Left hindlimb (tissue), 1 donor: ENCODE measurements around the gene HDAC4.

Experiments used
- DNase-seq: peaks from one replicate; pipeline ENCODE4 v3.0.0-alpha.2; 2018

The HDAC4 gene

DNA sequence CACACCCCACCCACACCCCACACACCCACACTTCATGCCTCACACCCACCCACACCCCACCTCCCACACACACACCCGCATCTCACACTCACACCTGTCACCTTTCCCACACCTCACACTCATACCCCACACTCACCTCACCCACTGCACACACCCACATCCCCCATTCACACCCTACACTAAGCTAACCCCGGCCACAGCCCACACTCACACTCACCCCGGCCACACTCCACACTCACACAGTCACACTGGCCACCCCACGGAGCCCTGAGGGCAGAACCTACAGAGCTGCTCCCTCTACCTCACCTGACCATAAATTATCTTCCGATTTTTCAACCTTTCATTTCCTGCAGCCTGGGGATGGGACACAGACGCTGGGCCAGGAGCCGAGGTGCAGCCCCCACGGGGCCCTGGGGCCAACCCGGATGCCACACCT is 241.3 kb downstream of the HDAC4 start:
- peak; percentile 12 for DNase-seq

DNA sequence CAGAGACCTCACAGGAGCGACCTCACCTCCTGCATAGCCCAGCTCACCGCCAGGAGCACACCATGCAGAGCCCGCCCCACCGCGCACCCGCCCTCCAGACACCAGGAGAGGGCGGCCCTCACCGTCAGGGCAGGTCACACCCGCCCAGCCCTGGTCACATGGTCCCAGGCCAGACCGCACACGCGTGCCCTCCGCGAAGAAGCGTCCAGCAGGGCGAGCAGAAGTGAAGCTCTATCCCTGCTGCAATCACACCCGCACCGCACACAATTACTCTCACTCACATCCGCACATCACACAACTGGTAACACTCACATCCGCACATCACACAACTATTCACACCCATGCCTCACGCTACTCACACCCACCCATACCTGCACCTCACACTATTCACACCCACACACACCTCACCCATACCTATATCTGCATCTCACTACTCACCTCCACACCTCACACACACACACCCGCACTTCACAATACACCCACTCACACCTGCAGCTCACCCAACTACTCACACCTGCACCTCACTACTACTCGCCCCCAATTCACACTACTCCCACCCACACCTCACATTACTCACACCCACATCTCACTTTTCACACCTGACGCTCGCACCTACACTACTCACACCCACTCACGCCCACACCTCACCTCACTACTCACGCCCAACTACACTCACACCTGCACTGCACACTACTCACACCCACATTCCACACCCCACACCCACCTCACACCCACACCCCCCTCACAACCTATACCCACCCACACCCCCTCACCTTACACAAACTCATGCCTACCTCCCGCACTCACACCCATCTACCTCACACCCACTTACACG is 242.0 kb downstream of the HDAC4 start:
- peak; percentile 20 for DNase-seq

DNA sequence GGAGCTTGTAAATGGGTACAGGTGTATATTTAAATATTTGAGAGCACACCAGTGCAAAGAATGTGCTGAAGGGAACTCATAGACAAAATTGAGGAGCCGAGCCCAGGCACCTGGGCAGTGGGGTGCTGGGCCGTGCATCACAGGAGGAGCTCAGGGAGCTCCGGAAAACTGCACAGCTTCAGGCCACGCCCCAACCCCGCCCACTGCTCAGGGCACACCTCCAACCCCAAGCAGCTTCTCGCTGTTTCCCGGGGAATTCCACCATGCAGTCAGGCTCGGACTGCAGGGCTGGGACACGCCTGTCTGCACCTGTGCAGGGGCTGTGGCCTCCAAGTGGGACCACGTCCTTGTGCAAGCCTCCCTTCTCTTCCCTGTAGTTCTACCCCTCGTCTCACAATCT is 243.0 kb downstream of the HDAC4 start:
- DNase-seq = peak; percentile 42

DNA sequence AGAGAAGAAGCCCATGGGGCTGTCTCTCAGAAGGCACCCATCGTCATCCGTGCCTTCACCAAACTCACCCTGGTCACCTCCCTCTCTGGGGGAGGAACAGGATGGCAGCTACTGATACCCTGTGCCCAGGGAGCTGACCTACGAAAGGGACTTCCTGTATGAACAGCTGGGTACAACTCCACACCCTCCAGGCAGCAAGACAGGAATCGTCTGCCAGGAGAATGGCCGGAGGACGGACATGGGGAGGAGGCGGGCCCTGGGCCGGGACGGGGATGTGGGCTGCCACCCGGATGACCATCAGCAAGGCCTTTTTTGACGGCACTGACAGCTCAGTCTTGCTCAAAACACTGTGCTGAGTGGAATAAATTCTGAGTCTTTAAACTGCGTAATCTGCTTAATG is 243.6 kb downstream of the HDAC4 start:
- DNase-seq = peak; percentile 22

DNA sequence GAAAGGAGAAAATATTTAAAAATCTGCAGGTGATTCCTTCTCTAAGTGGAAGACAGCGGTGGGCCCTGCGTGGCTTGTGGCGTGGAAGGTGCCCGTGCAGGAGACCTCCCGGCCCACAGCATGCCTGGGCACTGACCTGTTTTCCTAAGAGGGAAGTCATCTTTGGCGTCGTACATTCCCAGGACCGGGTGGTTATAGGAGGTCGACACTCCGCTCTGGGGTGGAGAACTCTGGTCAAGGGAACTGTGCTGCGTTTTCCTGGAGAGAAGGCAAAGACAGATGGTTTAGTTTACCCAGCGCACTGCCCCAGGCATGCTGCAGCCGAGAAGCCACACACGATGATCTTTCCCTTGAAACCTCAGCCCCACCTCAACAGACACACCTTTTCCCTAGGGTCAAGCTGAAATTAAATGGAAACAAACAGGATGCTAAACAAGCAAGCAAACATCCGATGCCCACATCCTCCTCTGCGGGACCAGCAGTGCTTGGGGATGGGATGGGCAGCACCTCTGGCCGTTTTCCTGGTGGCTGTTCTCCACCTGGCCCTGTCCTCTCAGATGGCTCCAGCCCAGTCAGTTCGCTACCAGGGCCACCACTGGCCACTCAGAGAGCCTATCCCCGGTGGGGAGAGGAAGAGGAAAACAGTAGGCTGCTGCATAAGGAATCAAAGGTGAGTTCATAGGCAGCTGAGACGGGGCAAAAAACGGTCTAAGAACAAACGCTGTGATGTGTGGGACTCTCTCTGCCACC is 244.1 kb downstream of the HDAC4 start:
- DNase-seq = peak; percentile 12

DNA sequence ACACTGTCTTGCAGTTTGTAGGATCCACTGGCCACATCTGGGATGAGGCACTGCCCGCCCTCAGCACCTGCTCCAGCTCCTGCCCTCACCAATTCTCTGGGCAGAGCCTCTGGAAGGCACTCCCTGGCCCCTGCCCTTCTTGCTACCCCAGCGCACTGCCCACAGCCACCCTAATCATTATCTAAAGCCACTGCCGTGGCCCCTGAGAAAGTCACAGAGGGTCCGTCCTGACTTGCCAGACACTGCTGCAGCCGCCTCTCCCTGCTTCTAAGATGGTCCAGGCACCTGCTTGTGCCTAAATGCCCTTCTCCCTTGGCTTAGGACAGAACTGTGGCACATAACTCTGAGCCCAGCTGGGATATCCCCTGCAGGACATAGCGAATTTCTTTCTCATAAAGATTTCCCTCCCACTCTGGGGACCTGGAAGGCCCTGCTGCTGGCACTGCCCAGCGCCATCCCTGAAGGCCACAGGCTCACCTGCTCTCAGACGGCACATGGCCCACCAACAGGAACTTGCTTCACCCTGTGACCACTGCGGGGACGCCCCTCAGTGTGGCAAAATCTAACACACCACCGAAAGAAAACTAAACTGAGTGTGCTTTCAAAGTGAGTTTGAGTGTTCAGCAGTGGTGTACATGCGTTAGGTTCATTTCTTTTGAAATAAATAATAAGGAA is 244.9 kb downstream of the HDAC4 start:
- DNase-seq = peak; percentile 11

DNA sequence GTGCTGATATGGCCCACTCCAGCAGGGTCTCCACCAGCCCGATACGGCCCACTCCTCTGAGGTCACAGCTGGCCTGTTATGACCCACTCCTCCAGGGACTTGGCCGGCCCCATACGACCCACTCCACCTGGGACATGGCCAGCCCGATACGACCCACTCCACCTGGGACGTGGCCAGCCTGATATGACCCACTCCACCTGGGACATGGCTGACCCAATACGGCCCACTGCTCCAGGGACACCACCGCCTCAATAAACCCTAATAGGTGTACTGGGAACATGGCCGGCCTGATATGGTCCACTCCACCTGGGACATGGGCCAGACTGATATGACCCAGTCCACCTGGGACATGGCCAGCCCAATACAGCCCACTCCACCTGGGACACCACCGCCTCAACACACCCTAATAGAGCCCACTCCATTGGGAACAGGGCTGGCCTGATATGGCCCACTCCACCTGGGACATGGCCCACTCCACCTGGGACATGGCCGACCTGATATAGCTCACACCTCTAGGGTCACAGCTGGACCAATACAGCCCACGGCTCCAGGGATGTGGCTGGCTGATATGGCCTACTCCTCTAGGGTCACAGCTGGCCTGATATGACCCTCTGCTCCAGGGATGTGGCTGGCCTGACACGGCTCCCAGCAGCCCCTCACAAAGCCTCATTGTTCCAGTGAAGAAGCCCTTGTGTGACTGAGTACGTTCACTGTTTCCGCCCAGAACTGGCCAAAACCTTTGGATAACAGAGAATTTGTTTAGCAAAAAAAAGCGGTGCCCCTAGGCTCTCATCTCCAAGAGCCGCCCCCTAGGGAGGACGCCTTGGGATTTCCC is 245.6 kb downstream of the HDAC4 start:
- peak; percentile 16 for DNase-seq

DNA sequence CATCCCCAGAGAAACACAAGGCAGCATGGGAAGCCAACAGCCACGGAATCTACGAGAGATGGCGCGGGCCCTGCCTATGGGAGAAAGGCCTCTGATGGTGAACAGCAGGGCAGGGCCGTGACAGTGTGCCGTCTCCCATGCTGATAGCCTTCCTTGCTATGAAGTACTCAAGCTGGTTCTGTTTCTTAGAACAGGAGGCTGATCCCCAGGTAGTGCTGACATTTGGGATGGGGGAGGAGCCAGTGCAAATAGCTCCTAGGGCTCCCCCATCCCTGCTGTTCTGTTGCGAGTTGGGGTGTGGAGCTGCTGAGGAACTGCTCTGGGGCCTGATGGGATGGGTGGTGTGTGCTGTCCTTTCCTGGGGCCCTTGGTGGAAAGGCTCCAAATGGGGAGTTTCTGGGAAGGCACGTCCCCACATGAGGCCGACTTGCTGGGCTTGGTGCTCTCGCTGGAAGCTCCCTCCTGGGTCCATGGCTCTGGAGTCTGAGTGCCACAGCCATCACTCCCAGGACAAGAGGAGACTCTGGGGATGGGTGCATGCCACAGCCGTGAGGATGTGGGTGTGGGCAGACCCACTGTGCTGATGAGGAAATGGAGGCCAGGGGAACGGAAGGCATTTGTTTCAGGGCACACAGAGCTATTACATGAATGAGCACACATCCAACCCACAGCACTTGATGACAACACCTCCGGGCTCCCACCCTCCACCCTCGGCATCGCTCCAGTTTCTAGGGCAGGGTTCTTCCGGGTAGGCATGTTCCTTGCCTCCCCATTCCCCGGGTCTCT is 246.8 kb downstream of the HDAC4 start:
- DNase-seq = peak; percentile 14

DNA sequence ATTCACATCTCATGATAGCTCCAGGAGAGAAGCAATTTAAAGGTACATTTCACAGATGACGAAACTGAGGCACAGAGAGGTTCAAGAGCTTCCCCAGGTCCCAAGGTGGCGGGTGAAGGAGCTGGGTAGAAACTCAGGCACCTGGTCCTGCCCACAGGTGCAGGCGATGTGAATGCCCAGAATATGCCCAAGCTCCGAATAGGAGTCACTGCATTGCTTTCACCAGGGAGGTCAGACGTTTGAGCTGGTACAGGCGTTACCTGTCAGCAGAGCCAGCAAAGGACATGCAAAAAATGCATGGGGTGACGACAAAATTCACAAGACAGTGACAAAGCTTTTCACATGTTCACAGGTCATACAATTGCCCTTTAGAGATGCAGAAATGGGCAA is 247.9 kb downstream of the HDAC4 start:
- DNase-seq = peak; percentile 4

DNA sequence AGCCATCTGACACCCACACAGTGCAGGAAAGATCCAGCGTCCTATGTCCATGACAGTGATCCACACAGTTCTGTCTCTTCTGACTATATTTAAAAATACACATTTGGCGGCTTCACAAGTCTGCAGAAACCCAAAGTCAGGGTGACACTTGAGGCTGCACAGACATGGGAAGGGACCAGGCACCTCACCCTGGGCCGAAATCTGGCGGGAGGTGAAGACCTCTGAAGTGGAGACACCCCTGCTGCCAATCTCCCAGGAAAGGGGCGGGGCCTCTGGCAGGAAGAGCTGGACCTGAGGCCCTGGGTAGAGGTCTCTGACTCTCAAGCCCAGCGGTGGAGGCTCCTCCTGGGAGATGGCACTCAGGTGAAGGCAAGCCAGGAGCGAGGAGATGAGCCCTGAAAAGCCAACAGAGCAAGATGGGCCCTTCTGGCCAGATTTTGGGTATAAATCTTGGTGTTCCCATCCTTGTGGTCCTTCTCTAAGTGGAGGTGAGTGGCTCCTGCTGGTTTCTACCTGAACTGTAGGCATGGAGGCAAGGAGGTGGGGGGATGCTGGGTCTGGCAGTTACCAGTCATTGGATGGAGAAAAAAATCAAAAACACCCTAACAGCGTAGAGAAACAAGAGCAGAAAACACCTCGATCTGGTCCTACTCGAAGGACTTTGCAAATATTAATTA is 248.4 kb downstream of the HDAC4 start:
- peak; percentile 19 for DNase-seq

DNA sequence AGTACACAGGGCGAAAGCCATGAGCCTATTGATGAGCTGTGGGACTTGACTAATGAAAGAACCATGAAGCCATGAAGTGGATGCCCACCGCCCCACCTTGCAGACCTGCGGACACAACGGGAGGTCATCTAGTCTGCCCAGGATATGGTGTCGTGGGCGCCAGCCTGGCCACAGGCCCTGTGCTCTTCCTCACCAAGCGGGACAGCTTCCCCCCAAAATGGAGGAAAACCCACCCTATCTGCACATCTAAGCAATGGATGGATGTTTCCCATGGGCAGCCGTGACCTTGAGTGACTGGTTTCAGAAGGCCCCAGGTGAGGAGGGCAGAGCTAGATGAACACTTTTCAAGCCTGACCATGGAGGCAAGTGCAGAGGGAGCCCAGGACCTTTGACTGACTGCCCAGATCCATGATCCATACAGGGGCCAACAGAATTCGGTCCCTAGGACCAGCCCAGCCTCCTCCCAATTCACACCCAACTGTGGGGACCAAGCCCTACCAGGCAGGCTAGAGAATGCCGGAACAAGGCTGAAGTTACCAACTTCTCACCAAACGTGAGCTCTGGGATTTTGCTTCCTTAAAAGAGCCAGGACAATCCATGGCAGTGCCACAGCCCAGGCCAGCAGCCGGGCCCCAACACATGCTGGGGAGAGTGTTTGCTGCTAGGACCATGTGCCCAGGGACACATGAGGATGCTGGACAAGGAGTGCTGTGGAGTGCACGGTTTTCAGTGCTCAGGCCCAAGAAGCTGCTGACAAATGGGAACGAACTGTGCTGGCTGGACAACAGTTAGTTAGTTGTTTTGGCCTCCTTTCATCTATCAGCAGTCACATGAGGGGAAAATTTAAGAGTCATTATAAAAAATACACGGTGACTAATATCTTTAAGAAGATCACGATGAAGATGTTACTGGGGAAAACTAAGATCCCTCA is 249.4 kb downstream of the HDAC4 start:
- DNase-seq = peak; percentile 5

DNA sequence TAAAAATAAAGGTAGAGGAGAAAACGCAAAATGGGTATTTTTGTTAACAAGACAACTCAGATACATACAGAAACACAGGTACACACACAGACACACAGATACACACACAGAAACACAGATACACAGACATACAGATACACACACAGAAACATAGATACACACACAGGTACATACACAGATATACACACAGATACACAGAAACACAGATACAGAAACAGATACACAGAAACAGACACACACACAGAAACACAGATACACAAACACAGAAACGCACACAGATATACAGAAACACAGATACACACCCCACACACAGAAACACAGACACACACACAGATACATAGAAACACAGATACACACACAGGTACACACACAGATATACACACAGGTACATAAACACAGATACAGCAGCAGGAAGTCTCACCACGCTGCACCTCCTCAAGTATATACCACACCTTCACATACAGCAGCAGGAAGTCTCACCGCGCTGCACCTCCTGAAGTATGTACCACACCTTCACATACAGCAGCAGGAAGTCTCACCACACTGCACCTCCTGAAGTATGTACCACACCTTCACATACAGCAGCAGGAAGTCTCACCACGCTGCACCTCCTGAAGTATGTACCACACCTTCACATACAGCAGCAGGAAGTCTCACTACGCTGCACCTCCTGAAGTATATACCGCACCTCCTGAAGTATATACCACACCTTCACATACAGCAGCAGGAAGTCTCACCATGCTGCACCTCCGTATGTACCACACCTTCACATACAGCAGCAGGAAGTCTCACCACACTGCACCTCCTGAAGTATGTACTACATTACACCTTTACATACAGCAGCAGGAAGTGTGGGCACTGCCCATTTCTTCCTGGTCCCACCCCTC is 250.5 kb downstream of the HDAC4 start:
- DNase-seq = no peak

DNA sequence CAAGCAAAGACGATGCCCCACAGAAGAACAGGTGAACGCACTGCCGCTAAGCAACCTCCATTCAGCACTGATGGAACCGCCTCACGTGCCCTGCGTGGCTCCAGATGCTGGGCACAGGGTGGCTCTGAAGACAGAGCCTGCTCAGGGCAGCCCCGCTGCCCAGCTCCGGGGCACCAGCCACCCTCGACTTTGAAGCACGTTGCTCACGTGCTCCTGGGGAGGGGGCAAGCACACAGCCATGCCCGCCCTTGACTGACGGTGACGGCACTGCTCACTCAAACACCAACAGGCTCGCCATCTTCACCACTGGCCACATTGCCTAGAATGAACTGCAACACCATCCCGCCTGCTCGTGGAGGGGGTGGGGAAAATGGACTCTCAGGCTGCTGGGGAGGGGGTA is 251.3 kb downstream of the HDAC4 start:
- DNase-seq = no peak

DNA sequence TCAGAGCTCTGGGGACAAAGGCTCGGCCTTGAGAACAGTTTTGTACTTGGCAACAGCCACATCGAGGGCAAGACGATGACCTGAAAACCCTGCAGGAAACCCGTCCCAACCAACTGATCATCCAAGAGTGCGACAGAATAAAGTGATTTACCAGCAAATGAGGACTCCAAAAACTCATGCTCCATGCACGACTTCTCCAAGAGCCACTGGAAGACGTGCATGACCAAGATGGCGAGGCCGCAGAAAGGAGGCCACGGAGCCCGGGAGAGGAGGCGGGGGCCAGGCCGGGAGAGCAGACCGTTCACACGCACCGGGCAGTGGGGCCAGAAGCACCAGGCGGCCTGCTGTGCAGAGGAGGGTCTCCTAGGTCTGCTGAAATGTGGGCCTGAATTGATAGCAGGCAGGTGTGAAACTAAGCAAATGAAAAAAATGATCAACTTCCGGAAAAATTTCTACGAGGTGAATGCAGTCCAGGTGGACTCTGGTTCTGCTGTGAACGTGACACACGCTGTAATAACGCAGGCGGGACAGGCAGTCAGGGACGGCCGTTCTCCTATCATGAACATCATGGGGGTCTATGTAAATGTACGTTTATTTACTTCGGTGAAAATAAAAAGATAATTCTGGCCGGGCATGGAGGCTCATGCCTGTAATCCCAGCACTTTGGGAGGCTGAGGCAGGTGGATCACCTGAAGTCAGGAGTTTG is 252.2 kb downstream of the HDAC4 start:
- DNase-seq = peak; percentile 0

DNA sequence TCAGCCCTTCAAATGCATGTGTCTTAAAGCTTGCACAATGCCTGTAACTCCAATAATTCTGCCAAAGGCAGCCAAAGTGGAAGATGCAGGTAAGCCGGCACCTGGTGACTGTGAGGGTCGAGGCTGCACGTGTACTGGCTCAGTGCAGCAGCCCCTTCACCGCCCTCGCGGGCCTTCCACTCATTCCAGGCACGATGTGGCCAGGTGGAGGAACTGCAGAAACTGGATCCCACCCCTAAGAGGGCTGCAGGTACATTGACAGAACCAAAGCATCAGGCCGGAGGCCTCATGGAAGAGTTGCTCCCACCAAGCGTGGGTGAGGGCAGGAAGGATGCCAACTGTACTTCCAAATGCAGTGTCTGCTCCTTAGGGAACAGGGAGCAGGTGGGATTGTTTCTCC is 253.4 kb downstream of the HDAC4 start:
- peak; percentile 4 for DNase-seq

DNA sequence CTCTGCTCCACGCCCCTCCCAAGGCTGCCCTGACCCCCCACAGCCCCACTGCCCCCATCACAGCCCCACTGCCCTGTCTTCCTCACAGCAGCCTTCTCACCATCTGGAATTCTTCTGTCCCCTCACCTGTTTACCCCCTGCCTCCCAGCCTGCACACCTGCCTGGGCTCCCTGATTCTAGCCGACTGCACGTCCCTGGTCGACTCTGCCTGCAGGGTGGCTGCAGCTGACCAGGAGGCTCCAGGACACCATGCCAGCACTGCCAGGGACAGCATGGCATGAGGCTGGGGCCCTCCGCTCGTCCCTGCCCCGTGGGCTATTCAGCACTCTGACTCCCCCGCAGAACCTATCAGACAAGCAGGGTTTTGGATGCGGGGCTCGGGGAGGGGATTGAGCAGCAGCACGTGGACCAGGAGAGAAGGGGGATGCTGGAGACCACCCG is 254.1 kb downstream of the HDAC4 start:
- DNase-seq = no peak

DNA sequence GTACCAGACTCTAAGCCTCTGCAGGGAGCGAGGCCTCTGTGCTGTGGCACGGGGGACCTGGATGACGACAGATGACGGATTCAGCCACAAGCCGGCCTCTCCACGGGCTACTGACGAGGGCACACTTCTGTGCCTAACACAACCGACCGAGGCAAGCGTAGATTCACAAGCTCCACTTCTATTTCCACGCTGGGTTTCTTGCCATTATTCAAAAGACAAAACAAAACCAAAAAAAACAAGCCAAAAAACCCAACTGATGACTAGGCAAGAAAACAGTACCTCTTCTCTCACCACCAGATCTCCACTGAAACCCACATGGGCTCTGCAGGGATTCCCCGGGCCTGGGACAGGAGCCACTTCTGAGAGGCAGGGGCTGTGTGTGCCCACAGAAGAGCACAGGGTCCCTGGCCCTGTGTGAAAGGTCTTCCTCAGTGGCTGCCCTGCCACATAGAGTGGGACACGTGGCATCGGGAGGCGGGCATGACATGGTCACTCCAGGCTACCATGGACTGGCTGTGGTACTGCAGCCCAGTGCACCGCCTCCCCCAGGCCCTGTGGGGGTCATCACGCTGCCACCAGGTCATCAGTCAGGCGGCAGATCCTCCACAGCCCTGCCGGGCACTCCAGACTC is 254.7 kb downstream of the HDAC4 start:
- peak; percentile 18 for DNase-seq

DNA sequence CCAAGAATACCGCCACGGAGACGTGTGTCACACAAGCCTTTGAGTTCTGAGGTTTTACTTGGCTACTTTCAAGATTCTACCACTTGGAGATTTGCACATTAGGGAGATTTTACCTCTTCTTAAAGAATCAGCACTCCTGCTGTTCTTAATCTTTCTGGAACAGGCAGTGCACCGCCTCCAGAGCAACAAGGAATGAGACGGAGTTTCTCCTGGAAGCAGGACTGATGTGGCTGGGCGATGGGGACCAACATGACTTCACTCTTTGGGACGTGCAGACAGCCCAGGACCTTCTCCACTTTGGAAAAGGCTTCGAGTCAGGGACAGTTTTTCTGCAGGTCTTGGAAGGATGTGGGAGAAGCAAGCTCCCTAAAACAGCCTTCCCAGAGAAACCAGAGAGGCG is 255.2 kb downstream of the HDAC4 start:
- no peak for DNase-seq
